BE2C (cell line): ENCODE measurements around the gene ZFP62.

Experiments used
- DNase-seq: peaks from one replicate; pipeline ENCODE4 v3.0.0-alpha.2; 2020
- H3K27me3 ChIP-seq: fragments of 250-450 bp; sonication (Bioruptor Pico); 2 replicates; pipeline ENCODE4 v1.5.1; 2020; ENCODE audit warnings: mild to moderate bottlenecking
- H3K36me3 ChIP-seq: fragments of 250-450 bp; sonication (Bioruptor Pico); 2 replicates; pipeline ENCODE4 v1.5.1; 2020; ENCODE audit warnings: mild to moderate bottlenecking
- H3K4me1 ChIP-seq: fragments of 250-450 bp; sonication (Bioruptor Pico); 2 replicates; pipeline ENCODE4 v1.5.1; 2020
- H3K4me3 ChIP-seq: 2 replicates; pipeline ENCODE4 v1.5.1; 2011; ENCODE audit warnings: low read depth, low read length
- H3K9me3 ChIP-seq: fragments of 250-450 bp; sonication (Bioruptor Pico); 2 replicates; pipeline ENCODE4 v1.5.1; 2020
- TF ChIP-seq, protein P1 (sequence below): IDR thresholded peaks from 2 replicates; pipeline ENCODE4 v1.5.1; 2012; ENCODE audit warnings: mild to moderate bottlenecking, low read depth, low read length

ZFP62 gene

DNA sequence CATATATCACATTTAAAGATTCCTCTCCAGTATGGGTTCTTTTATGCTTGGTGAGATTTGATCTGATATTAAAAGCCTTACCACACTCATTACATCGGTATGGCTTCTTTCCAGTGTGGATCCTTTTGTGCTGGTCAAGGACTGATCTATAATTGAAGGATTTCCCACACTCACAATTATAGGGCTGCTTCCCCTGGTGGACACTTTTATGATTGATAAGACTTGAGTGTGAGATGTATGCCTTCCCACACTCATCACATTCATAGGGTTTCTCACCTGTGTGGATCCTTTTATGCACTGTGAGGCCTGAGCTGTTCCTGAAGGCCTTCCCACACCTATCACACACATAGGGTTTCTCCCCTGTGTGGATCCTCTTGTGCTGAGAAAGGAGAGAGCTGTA, 12.2 kb downstream of the ZFP62 start:
- TF ChIP-seq, protein P1, sequence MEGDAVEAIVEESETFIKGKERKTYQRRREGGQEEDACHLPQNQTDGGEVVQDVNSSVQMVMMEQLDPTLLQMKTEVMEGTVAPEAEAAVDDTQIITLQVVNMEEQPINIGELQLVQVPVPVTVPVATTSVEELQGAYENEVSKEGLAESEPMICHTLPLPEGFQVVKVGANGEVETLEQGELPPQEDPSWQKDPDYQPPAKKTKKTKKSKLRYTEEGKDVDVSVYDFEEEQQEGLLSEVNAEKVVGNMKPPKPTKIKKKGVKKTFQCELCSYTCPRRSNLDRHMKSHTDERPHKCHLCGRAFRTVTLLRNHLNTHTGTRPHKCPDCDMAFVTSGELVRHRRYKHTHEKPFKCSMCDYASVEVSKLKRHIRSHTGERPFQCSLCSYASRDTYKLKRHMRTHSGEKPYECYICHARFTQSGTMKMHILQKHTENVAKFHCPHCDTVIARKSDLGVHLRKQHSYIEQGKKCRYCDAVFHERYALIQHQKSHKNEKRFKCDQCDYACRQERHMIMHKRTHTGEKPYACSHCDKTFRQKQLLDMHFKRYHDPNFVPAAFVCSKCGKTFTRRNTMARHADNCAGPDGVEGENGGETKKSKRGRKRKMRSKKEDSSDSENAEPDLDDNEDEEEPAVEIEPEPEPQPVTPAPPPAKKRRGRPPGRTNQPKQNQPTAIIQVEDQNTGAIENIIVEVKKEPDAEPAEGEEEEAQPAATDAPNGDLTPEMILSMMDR, result peak; percentile 14; the same call in 1 of the 2 replicates
- peaks cover 30% of the 10 kb centered on the region for H3K36me3 ChIP-seq
- no peak for DNase-seq
- peaks cover 4% of the 10 kb centered on the region; the same call in 1 of the 2 replicates for H3K9me3 ChIP-seq
- H3K27me3 ChIP-seq, result no peaks in the 10 kb centered on the region
- H3K4me1 ChIP-seq, result no peaks in the 10 kb centered on the region
- H3K4me3 ChIP-seq, result no peak overlapping the region

DNA sequence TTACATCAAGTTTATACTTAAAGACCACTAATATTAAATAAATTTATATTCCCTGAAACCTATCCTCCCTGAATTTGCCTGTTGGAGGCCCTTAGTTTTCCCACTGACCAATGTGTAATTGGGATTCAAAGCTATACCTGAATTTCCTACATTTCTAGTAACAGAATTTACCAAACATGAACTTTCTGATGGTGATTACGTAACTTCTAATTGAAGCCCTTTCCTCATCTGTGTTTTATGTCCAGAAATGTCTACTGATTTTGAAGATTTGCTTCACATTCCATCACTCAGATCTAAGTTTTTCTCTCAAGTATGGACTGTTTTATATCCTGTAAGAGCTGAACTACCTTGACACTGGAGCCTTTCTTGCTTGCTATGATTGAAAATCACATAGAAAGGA, 12.8 kb downstream of the ZFP62 start:
- Histone ChIP-seq H3K4me1 (no peaks in the 10 kb centered on the region), H3K4me3 (no peak overlapping the region), H3K27me3 (no peaks in the 10 kb centered on the region), H3K9me3 (peaks cover 4% of the 10 kb centered on the region; the same call in 1 of the 2 replicates), H3K36me3 (peaks cover 30% of the 10 kb centered on the region)
- TF ChIP-seq, protein P1, result no peak
- no peak for DNase-seq

DNA sequence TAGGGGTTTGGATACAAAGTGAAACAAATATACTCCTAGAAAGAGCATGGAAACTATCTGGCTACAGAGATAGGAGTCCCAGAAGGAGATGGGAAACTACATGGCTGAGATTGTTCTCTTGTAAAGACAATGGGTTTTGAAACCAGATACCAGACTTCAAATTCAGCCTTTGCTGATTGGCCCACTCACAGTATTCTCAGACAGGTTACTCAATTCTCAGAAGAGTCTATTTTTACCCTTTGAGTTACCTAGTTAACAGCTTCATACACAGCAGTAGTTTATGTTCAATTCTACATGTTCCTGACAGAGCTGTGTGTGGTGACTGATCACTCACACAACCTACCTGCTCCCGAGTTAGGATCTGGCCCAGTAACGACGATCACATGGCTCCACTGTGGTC, 14.1 kb downstream of the ZFP62 start:
- no peaks in the 10 kb centered on the region for H3K4me1 ChIP-seq
- H3K27me3 ChIP-seq, result no peaks in the 10 kb centered on the region
- TF ChIP-seq, protein P1, result no peak
- DNase-seq, result no peak
- H3K36me3 ChIP-seq, result peaks cover 30% of the 10 kb centered on the region
- no peak overlapping the region for H3K4me3 ChIP-seq
- H3K9me3 ChIP-seq, result peaks cover 4% of the 10 kb centered on the region; the same call in 1 of the 2 replicates

DNA sequence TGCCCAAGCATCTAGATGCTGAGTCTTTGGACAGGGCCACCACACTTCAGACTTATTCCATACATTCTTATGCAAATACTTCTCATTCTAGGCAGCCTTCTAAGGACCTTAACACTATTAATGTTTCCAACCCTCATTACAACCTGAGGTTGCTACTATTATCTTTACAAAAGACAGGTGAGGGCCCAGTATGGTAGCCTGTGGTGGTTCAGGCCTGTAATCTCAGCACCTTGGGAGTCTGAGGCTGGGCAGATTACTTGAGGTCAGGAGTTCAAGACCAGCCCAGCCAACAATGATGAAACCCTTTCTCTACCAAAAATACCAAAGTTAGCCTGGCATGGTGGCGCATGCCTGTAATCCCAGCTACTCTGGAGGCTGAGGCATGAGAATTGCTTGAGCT, 16.2 kb downstream of the ZFP62 start:
- H3K4me3 ChIP-seq, result no peak overlapping the region
- peaks cover 11% of the 10 kb centered on the region for H3K36me3 ChIP-seq
- TF ChIP-seq, protein P1, result no peak
- no peaks in the 10 kb centered on the region for H3K27me3 ChIP-seq
- no peaks in the 10 kb centered on the region; the same call in 1 of the 2 replicates for H3K9me3 ChIP-seq
- H3K4me1 ChIP-seq, result no peaks in the 10 kb centered on the region
- no peak for DNase-seq

DNA sequence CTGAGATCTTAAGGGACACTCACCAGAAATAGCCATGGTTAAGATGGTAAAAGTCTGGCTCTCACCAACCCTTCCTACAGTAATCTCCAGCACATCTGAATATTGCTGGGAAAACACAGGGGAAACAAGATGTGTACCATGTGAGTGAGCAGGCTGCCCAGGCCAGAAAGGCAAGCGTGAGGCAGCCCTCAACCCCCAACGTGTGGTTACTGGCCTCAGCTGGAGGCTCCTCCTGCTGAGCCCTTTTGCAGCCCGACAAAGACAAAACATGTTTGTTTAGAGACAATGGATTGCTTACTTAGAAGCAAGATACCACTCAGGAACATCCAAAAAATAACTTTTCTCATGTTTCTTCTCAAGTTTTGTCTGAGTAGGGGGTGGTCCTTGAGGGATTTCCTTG, 16.6 kb downstream of the ZFP62 start:
- Histone ChIP-seq H3K4me1 (no peaks in the 10 kb centered on the region), H3K27me3 (no peaks in the 10 kb centered on the region), H3K4me3 (no peak overlapping the region), H3K36me3 (peaks cover 7% of the 10 kb centered on the region), H3K9me3 (no peaks in the 10 kb centered on the region; the same call in 1 of the 2 replicates)
- no peak for DNase-seq
- TF ChIP-seq, protein P1, result no peak

DNA sequence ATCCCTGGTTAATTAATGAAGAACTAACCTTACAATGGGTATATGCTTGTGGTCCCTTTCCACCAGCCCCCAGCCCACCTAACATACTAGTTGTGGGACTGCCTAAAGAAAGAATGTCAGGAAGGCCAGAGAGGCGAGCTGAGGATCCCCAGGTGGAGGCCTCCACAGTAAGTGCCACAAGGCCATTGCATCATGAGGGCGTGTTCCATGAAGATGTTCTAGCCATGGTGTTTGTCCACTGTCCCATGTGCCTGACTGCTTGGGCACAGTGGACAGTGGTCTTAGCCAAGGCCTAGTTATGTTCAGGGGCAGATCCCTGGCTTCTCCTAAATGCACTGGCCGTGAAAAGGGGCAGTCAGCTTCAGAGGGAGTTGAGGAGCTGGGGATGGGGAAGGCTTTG, 21.1 kb downstream of the ZFP62 start:
- H3K4me3 ChIP-seq, result no peak overlapping the region
- H3K27me3 ChIP-seq, result no peaks in the 10 kb centered on the region
- DNase-seq, result no peak
- H3K4me1 ChIP-seq, result no peaks in the 10 kb centered on the region
- TF ChIP-seq, protein P1, result no peak
- peaks cover 3% of the 10 kb centered on the region; the same call in 1 of the 2 replicates for H3K9me3 ChIP-seq
- no peaks in the 10 kb centered on the region for H3K36me3 ChIP-seq
